Measurements from ENCODE around the gene TIMM10. TPM values are rescaled to one million over a fixed set of nuclear protein-coding genes. Genes with fewer than 3 reads are reported as not detected.

TIMM10 gene
- 36.7 and 43.0 TPM in 2 replicates for total RNA-seq

GRCh38 chr11:57530596-57531507 is at the start of gene TIMM10:
Gene TIMM10 (minus strand): TSS chr11:57530754. CDS start chr11:57530189, 565 bp downstream.

GRCh38 chr11:57567515-57568329 is 37.2 kb upstream of the TIMM10 start, which contains the start of gene UBE2L6:
Gene UBE2L6 (minus strand): TSS chr11:57567672. CDS start chr11:57567611, 61 bp downstream.

GRCh38 chr11:57536947-57537619 is 6.5 kb upstream of the TIMM10 start, which contains the start of gene SMTNL1:
Gene SMTNL1 (plus strand): TSS chr11:57537595. CDS start chr11:57542643, 5,048 bp downstream.

GRCh38 chr11:57515332-57516060 is 15.1 kb downstream of the TIMM10 start, which contains the start of gene SLC43A1:
Gene SLC43A1 (minus strand): TSS chr11:57515702. CDS start chr11:57514111, 1,591 bp downstream.

Other genes starting within 250 kb of the TIMM10 start
- 70.1 and 99.4 TPM in 2 replicates for gene TNKS1BP1, start 205.8 kb downstream of the TIMM10 start, total RNA-seq
- gene SSRP1, start 194.9 kb downstream of the TIMM10 start, total RNA-seq, result 56.2 and 65.6 TPM in 2 replicates
- gene P2RX3, start 192.4 kb downstream of the TIMM10 start, total RNA-seq, result not detected in 2 replicates
- not detected in 2 replicates for gene PRG3, start 149.6 kb downstream of the TIMM10 start, total RNA-seq
- gene PRG2, start 140.1 kb downstream of the TIMM10 start, total RNA-seq, result 0.55 and 0.71 TPM in 2 replicates
- gene SLC43A3, start 103.6 kb downstream of the TIMM10 start, total RNA-seq, result 15.9 and 27.4 TPM in 2 replicates
- gene RTN4RL2, start 70.2 kb downstream of the TIMM10 start, total RNA-seq, result 0.09 TPM in 1 of 2 replicates, not detected in the other
- gene SLC43A1, start 15.1 kb downstream of the TIMM10 start, total RNA-seq, result 16.8 and 19.9 TPM in 2 replicates
- gene SMTNL1, start 6.8 kb upstream of the TIMM10 start, total RNA-seq, result not detected in 2 replicates
- gene UBE2L6, start 36.9 kb upstream of the TIMM10 start, total RNA-seq, result 61.2 and 78.1 TPM in 2 replicates
- gene SERPING1, start 66.9 kb upstream of the TIMM10 start, total RNA-seq, result 4.7 and 10.8 TPM in 2 replicates
- 1.4 and 1.6 TPM in 2 replicates for gene YPEL4, start 119.2 kb upstream of the TIMM10 start, total RNA-seq
- 12.4 and 16.5 TPM in 2 replicates for gene CLP1, start 127.0 kb upstream of the TIMM10 start, total RNA-seq
- 24.0 and 34.3 TPM in 2 replicates for gene ZDHHC5, start 137.4 kb upstream of the TIMM10 start, total RNA-seq
- gene MED19, start 181.5 kb upstream of the TIMM10 start, total RNA-seq, result 13.7 and 14.4 TPM in 2 replicates
- 46.5 and 50.5 TPM in 2 replicates for gene TMX2, start 181.8 kb upstream of the TIMM10 start, total RNA-seq
- gene SELENOH, start 210.7 kb upstream of the TIMM10 start, total RNA-seq, result 73.3 and 73.8 TPM in 2 replicates
- not detected in 2 replicates for gene BTBD18, start 221.1 kb upstream of the TIMM10 start, total RNA-seq
- gene CTNND1, start 231.0 kb upstream of the TIMM10 start, total RNA-seq, result 86.3 and 94.2 TPM in 2 replicates